Measurements from ENCODE around the gene ANK3. TPM values are rescaled to one million over a fixed set of nuclear protein-coding genes. Genes with fewer than 3 reads are reported as not detected.

ANK3 gene
- total and polyA plus RNA-seq, 7 donors = 10.8 to 86.7 (median 42.5) TPM

GRCh38 chr10:60426425-60426824, 36.8 kb upstream of the ANK3 start:
- H3K27ac ChIP-seq = no peak overlapping the region

GRCh38 chr10:60425392-60426110, 35.9 kb upstream of the ANK3 start:
- Histone ChIP-seq H3K27me3 (no peaks in the 10 kb centered on the region), H3K4me1 (peaks cover 0 to 46% (median 32%) of the 10 kb centered on the region in 4 donors), H3K9me3 (no peaks in the 10 kb centered on the region), H3K27ac (no peak overlapping the region), H3K4me3 (no peak overlapping the region), H3K36me3 (no peaks in the 10 kb centered on the region)
- 61 to 83% methylated on average over 3 of the region's 3 CpGs for WGBS, 2 donors
- TF ChIP-seq POLR2AphosphoS5 (IDR thresholded peaks at IDR 0.05) (no peak), CTCF (IDR thresholded peaks at IDR 0.05) (no peak), EP300 (IDR thresholded peaks at IDR 0.05) (no peak), POLR2A (IDR thresholded peaks at IDR 0.05) (no peak)
- no peak for DNase-seq
- intact Hi-C loops (cut with DNase I) = no loop called here

More at GRCh38 chr10:60426425-60426824, 36.8 kb upstream of the ANK3 start:
- no peak overlapping the region for H3K4me3 ChIP-seq
- TF ChIP-seq POLR2AphosphoS5 (IDR thresholded peaks at IDR 0.05) (peak in 1 of 4 donors; percentile 23), EP300 (IDR thresholded peaks at IDR 0.05) (no peak), CTCF (IDR thresholded peaks at IDR 0.05) (no peak), POLR2A (IDR thresholded peaks at IDR 0.05) (no peak)
- DNase-seq = no peak
- H3K27me3 ChIP-seq = no peaks in the 10 kb centered on the region
- no peaks in the 10 kb centered on the region for H3K36me3 ChIP-seq
- 82 to 88% methylated on average over 2 of the region's 2 CpGs for WGBS, 2 donors
- intact Hi-C loops (cut with DNase I) = no loop called here
- no peaks in the 10 kb centered on the region for H3K9me3 ChIP-seq
- peaks cover 0 to 54% (median 37%) of the 10 kb centered on the region in 4 donors for H3K4me1 ChIP-seq

GRCh38 chr10:60424971-60425370, 35.3 kb upstream of the ANK3 start:
- Histone ChIP-seq H3K4me1 (peaks cover 0 to 41% (median 26%) of the 10 kb centered on the region in 4 donors), H3K27ac (no peak overlapping the region), H3K27me3 (no peaks in the 10 kb centered on the region), H3K9me3 (no peaks in the 10 kb centered on the region), H3K36me3 (no peaks in the 10 kb centered on the region), H3K4me3 (no peak overlapping the region)
- WGBS, 2 donors = 69 to 72% methylated on average over 4 of the region's 4 CpGs
- TF ChIP-seq POLR2A (IDR thresholded peaks at IDR 0.05) = no peak
- TF ChIP-seq EP300 (IDR thresholded peaks at IDR 0.05) = no peak
- TF ChIP-seq CTCF (IDR thresholded peaks at IDR 0.05) = no peak
- TF ChIP-seq POLR2AphosphoS5 (IDR thresholded peaks at IDR 0.05) = no peak
- no peak for DNase-seq
- intact Hi-C loops (cut with DNase I) = no loop called here

GRCh38 chr10:60423920-60424319, 34.2 kb upstream of the ANK3 start:
- Histone ChIP-seq H3K27me3 (no peaks in the 10 kb centered on the region), H3K4me1 (peaks cover 0 to 30% (median 18%) of the 10 kb centered on the region in 4 donors), H3K27ac (no peak overlapping the region), H3K9me3 (no peaks in the 10 kb centered on the region), H3K36me3 (no peaks in the 10 kb centered on the region), H3K4me3 (no peak overlapping the region)
- DNase-seq = no peak
- no peak for TF ChIP-seq POLR2A (IDR thresholded peaks at IDR 0.05)
- TF ChIP-seq EP300 (IDR thresholded peaks at IDR 0.05) = no peak
- no peak for TF ChIP-seq CTCF (IDR thresholded peaks at IDR 0.05)
- no peak for TF ChIP-seq POLR2AphosphoS5 (IDR thresholded peaks at IDR 0.05)
- WGBS, 2 donors = 94 to 96% methylated on average over 1 of the region's 1 CpG
- intact Hi-C loops (cut with DNase I) = no loop called here

Measured in sigmoid colon (tissue), 7 donors.